AG04449 (cell line): ENCODE data around the gene ALOX15.

Source experiments
- CTCF ChIA-PET: fragments of 350-600 bp; formaldehyde crosslinking; extraction: SDS; loops from one replicate; lab custom pipeline; 2021; ENCODE audit warnings: antibody characterized with exemption; lab: Yijun Ruan, JAX
- POLR2A ChIA-PET: fragments of 400-600, 350-600 bp; formaldehyde crosslinking; extraction: SDS; loops from one replicate; lab custom pipeline; 2020; ENCODE audit warnings: antibody characterized with exemption, inconsistent platforms; lab: Yijun Ruan, JAX
- DNase-seq: peaks from one replicate; pipeline ENCODE4 v3.0.0-alpha.2; 2010; ENCODE audit warnings: low read depth, low spot score
- H3K4me3 ChIP-seq: 2 replicates; pipeline ENCODE4 v1.5.1; 2011; ENCODE audit warnings: low read depth, mild to moderate bottlenecking, control low read depth, low read length
- TF ChIP-seq, protein P1 (sequence below): IDR thresholded peaks from one replicate; pipeline ENCODE4 v1.5.1; 2011; ENCODE audit warnings: mild to moderate bottlenecking, moderate library complexity, low read length, control low read depth, inconsistent platforms; ENCODE audit not compliant: insufficient read depth; ENCODE audit errors: missing control alignments

Gene ALOX15

DNA sequence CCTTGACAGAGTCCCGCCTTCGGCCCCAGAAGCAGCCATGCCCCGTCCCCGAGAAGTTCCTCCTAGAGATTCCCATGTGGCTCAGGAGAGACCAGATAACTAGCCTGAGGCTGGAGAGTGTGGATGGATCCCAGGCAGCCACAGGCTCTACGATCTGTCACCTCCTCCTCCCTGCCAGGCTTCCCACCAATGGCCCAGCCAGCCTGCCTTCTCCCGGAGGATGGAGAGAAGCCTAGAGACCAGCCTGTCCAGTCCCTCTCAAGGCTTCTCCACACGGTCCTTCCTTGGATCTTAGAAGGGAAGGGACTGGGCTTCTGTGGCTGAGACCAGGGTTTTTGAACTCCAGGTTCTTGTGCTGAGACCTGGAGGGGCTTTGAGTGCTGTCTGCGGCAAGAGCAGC, 58.8 kb downstream of the ALOX15 start:
- no peak overlapping the region for H3K4me3 ChIP-seq
- DNase-seq = no peak
- CTCF ChIA-PET = interaction anchor here (8.3 kb wide), 1 partner anchor 15 kb away, joined by 79 read pairs; no protein-coding TSS in a partner anchor
- TF ChIP-seq, protein P1, sequence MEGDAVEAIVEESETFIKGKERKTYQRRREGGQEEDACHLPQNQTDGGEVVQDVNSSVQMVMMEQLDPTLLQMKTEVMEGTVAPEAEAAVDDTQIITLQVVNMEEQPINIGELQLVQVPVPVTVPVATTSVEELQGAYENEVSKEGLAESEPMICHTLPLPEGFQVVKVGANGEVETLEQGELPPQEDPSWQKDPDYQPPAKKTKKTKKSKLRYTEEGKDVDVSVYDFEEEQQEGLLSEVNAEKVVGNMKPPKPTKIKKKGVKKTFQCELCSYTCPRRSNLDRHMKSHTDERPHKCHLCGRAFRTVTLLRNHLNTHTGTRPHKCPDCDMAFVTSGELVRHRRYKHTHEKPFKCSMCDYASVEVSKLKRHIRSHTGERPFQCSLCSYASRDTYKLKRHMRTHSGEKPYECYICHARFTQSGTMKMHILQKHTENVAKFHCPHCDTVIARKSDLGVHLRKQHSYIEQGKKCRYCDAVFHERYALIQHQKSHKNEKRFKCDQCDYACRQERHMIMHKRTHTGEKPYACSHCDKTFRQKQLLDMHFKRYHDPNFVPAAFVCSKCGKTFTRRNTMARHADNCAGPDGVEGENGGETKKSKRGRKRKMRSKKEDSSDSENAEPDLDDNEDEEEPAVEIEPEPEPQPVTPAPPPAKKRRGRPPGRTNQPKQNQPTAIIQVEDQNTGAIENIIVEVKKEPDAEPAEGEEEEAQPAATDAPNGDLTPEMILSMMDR = no peak
- POLR2A ChIA-PET = no interaction called here

DNA sequence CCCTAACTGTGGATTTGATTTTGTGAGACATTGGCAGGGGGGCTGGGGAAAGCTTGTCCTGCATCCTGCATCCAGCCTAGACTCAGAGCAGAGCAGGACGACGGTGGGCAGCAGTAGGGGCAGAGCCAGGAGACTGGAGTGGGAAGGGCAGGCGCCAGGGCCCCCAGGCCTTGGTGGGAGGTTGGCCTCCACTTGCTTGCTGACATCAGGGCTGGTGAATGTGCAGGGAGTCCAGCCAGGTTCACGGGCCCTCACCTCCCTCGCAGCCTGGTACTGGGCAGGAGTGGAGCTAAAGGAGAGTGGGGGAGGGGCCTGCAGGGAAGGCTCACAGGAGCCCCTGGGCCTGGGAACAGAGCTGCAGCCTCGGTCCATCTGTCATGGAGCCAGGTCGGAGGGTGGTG, 59.4 kb downstream of the ALOX15 start:
- POLR2A ChIA-PET = no interaction called here
- CTCF ChIA-PET = interaction anchor here (8.3 kb wide), 1 partner anchor 14 kb away, joined by 79 read pairs; no protein-coding TSS in a partner anchor
- H3K4me3 ChIP-seq = no peak overlapping the region

More for the DNA sequence above, 59.4 kb downstream of the ALOX15 start:
- DNase-seq = no peak
- TF ChIP-seq, protein P1 = no peak
